ENCODE results near the gene SPATA33.

Gene SPATA33

GRCh38 chr16:89657442-89658220, at the start of gene SPATA33, which contains the start of gene CHMP1A:
Gene SPATA33 (plus strand): TSS chr16:89657836. CDS start chr16:89657912, 76 bp downstream.
Gene CHMP1A (minus strand): TSS chr16:89657708. CDS start chr16:89657588, 120 bp downstream.
- Histone ChIP-seq H3K27ac (ENCODE audit: low read depth in 2 of 2, low read length in 2 of 2) (peak within 1 kb of the TSS; percentile 84 to 86), H3K9ac (ENCODE audit: low read depth in 1 of 2, low read length in 2 of 2) (peak within 1 kb of the TSS; percentile 91 to 96), H3K9me3 (ENCODE audit: control insufficient read depth in 2 of 2, low read length in 2 of 2) (no peaks in the 10 kb centered on the region), H3K36me3 (ENCODE audit: control insufficient read depth in 2 of 2, insufficient read depth in 2 of 2, low read length in 2 of 2) (peaks cover 2 to 18% of the 10 kb centered on the region in 2 donors), H3K4me1 (ENCODE audit: control insufficient read depth in 2 of 2, insufficient read depth in 2 of 2, low read length in 2 of 2) (peaks cover 12 to 13% of the 10 kb centered on the region in 2 donors), H3K27me3 (ENCODE audit: control insufficient read depth in 2 of 2, insufficient read depth in 2 of 2, low read length in 2 of 2) (no peaks in the 10 kb centered on the region), H3K4me3 (ENCODE audit: low read length in 2 of 2) (peak within 1 kb of the TSS; percentile 95)

GRCh38 chr16:89607937-89608740, 49.5 kb upstream of the SPATA33 start:
- Histone ChIP-seq H3K27ac (ENCODE audit: low read depth in 2 of 2, low read length in 2 of 2) (no peak overlapping the region), H3K27me3 (ENCODE audit: control insufficient read depth in 2 of 2, insufficient read depth in 2 of 2, low read length in 2 of 2) (peaks cover 16 to 38% of the 10 kb centered on the region in 2 donors), H3K9me3 (ENCODE audit: control insufficient read depth in 2 of 2, low read length in 2 of 2) (no peaks in the 10 kb centered on the region), H3K36me3 (ENCODE audit: control insufficient read depth in 2 of 2, insufficient read depth in 2 of 2, low read length in 2 of 2) (no peaks in the 10 kb centered on the region), H3K9ac (ENCODE audit: low read depth in 1 of 2, low read length in 2 of 2) (no peak overlapping the region), H3K4me1 (ENCODE audit: control insufficient read depth in 2 of 2, insufficient read depth in 2 of 2, low read length in 2 of 2) (peaks cover 0 to 11% of the 10 kb centered on the region in 2 donors), H3K4me3 (ENCODE audit: low read length in 2 of 2) (no peak overlapping the region)

- Histone ChIP-seq H3K4me3 (ENCODE audit: low read length in 2 of 2) (no peak overlapping the region), H3K4me1 (ENCODE audit: control insufficient read depth in 2 of 2, insufficient read depth in 2 of 2, low read length in 2 of 2) (peaks cover 0 to 11% of the 10 kb centered on the region in 2 donors), H3K9ac (ENCODE audit: low read depth in 1 of 2, low read length in 2 of 2) (no peak overlapping the region), H3K36me3 (ENCODE audit: control insufficient read depth in 2 of 2, insufficient read depth in 2 of 2, low read length in 2 of 2) (no peaks in the 10 kb centered on the region), H3K27ac (ENCODE audit: low read depth in 2 of 2, low read length in 2 of 2) (no peak overlapping the region), H3K9me3 (ENCODE audit: control insufficient read depth in 2 of 2, low read length in 2 of 2) (no peaks in the 10 kb centered on the region), H3K27me3 (ENCODE audit: control insufficient read depth in 2 of 2, insufficient read depth in 2 of 2, low read length in 2 of 2) (peaks cover 22 to 43% of the 10 kb centered on the region in 2 donors)
These were observed 47.6 kb upstream of the SPATA33 start for GRCh38 chr16:89610108-89610453.

GRCh38 chr16:89612415-89613166, 45.0 kb upstream of the SPATA33 start:
- no peak overlapping the region for H3K4me3 ChIP-seq (ENCODE audit: low read length in 2 of 2)
- no peak overlapping the region for H3K27ac ChIP-seq (ENCODE audit: low read depth in 2 of 2, low read length in 2 of 2)
- H3K9me3 ChIP-seq (ENCODE audit: control insufficient read depth in 2 of 2, low read length in 2 of 2): no peaks in the 10 kb centered on the region
- H3K27me3 ChIP-seq (ENCODE audit: control insufficient read depth in 2 of 2, insufficient read depth in 2 of 2, low read length in 2 of 2): peaks cover 20 to 36% of the 10 kb centered on the region in 2 donors
- H3K9ac ChIP-seq (ENCODE audit: low read depth in 1 of 2, low read length in 2 of 2): no peak overlapping the region
- no peaks in the 10 kb centered on the region for H3K36me3 ChIP-seq (ENCODE audit: control insufficient read depth in 2 of 2, insufficient read depth in 2 of 2, low read length in 2 of 2)
- peaks cover 0 to 11% of the 10 kb centered on the region in 2 donors for H3K4me1 ChIP-seq (ENCODE audit: control insufficient read depth in 2 of 2, insufficient read depth in 2 of 2, low read length in 2 of 2)

GRCh38 chr16:89613231-89613953, 44.2 kb upstream of the SPATA33 start, which contains the start of gene DPEP1:
Gene DPEP1 (plus strand): TSS chr16:89613642. CDS start chr16:89630411, 16,769 bp downstream.
- H3K27ac ChIP-seq (ENCODE audit: low read depth in 2 of 2, low read length in 2 of 2): no peak within 1 kb of the TSS
- H3K4me1 ChIP-seq (ENCODE audit: control insufficient read depth in 2 of 2, insufficient read depth in 2 of 2, low read length in 2 of 2): peaks cover 0 to 4% of the 10 kb centered on the region in 2 donors
- H3K4me3 ChIP-seq (ENCODE audit: low read length in 2 of 2): no peak within 1 kb of the TSS
- no peaks in the 10 kb centered on the region for H3K36me3 ChIP-seq (ENCODE audit: control insufficient read depth in 2 of 2, insufficient read depth in 2 of 2, low read length in 2 of 2)
- no peak within 1 kb of the TSS for H3K9ac ChIP-seq (ENCODE audit: low read depth in 1 of 2, low read length in 2 of 2)
- H3K9me3 ChIP-seq (ENCODE audit: control insufficient read depth in 2 of 2, low read length in 2 of 2): no peaks in the 10 kb centered on the region
- peaks cover 20 to 31% of the 10 kb centered on the region in 2 donors for H3K27me3 ChIP-seq (ENCODE audit: control insufficient read depth in 2 of 2, insufficient read depth in 2 of 2, low read length in 2 of 2)

- peaks cover 20 to 27% of the 10 kb centered on the region in 2 donors for H3K27me3 ChIP-seq (ENCODE audit: control insufficient read depth in 2 of 2, insufficient read depth in 2 of 2, low read length in 2 of 2)
- no peak overlapping the region for H3K27ac ChIP-seq (ENCODE audit: low read depth in 2 of 2, low read length in 2 of 2)
- H3K36me3 ChIP-seq (ENCODE audit: control insufficient read depth in 2 of 2, insufficient read depth in 2 of 2, low read length in 2 of 2): no peaks in the 10 kb centered on the region
- H3K9ac ChIP-seq (ENCODE audit: low read depth in 1 of 2, low read length in 2 of 2): no peak overlapping the region
- no peaks in the 10 kb centered on the region for H3K9me3 ChIP-seq (ENCODE audit: control insufficient read depth in 2 of 2, low read length in 2 of 2)
- no peak overlapping the region for H3K4me3 ChIP-seq (ENCODE audit: low read length in 2 of 2)
- no peaks in the 10 kb centered on the region for H3K4me1 ChIP-seq (ENCODE audit: control insufficient read depth in 2 of 2, insufficient read depth in 2 of 2, low read length in 2 of 2)
These were observed 43.6 kb upstream of the SPATA33 start for GRCh38 chr16:89613954-89614459.

- H3K9me3 ChIP-seq (ENCODE audit: control insufficient read depth in 2 of 2, low read length in 2 of 2): no peaks in the 10 kb centered on the region
- H3K36me3 ChIP-seq (ENCODE audit: control insufficient read depth in 2 of 2, insufficient read depth in 2 of 2, low read length in 2 of 2): no peaks in the 10 kb centered on the region
- H3K4me3 ChIP-seq (ENCODE audit: low read length in 2 of 2): no peak overlapping the region
- peaks cover 23 to 28% of the 10 kb centered on the region in 2 donors for H3K27me3 ChIP-seq (ENCODE audit: control insufficient read depth in 2 of 2, insufficient read depth in 2 of 2, low read length in 2 of 2)
- no peak overlapping the region for H3K9ac ChIP-seq (ENCODE audit: low read depth in 1 of 2, low read length in 2 of 2)
- H3K27ac ChIP-seq (ENCODE audit: low read depth in 2 of 2, low read length in 2 of 2): no peak overlapping the region
- no peaks in the 10 kb centered on the region for H3K4me1 ChIP-seq (ENCODE audit: control insufficient read depth in 2 of 2, insufficient read depth in 2 of 2, low read length in 2 of 2)
These were observed 42.5 kb upstream of the SPATA33 start for GRCh38 chr16:89615176-89615575.

GRCh38 chr16:89615596-89616090, 42.0 kb upstream of the SPATA33 start:
- Histone ChIP-seq H3K4me3 (ENCODE audit: low read length in 2 of 2) (no peak overlapping the region), H3K4me1 (ENCODE audit: control insufficient read depth in 2 of 2, insufficient read depth in 2 of 2, low read length in 2 of 2) (no peaks in the 10 kb centered on the region), H3K9me3 (ENCODE audit: control insufficient read depth in 2 of 2, low read length in 2 of 2) (no peaks in the 10 kb centered on the region), H3K27me3 (ENCODE audit: control insufficient read depth in 2 of 2, insufficient read depth in 2 of 2, low read length in 2 of 2) (peaks cover 26 to 30% of the 10 kb centered on the region in 2 donors), H3K9ac (ENCODE audit: low read depth in 1 of 2, low read length in 2 of 2) (no peak overlapping the region), H3K36me3 (ENCODE audit: control insufficient read depth in 2 of 2, insufficient read depth in 2 of 2, low read length in 2 of 2) (no peaks in the 10 kb centered on the region), H3K27ac (ENCODE audit: low read depth in 2 of 2, low read length in 2 of 2) (no peak overlapping the region)

- H3K9me3 ChIP-seq (ENCODE audit: control insufficient read depth in 2 of 2, low read length in 2 of 2): no peaks in the 10 kb centered on the region
- H3K4me3 ChIP-seq (ENCODE audit: low read length in 2 of 2): no peak overlapping the region
- peaks cover 28 to 31% of the 10 kb centered on the region in 2 donors for H3K27me3 ChIP-seq (ENCODE audit: control insufficient read depth in 2 of 2, insufficient read depth in 2 of 2, low read length in 2 of 2)
- no peak overlapping the region for H3K27ac ChIP-seq (ENCODE audit: low read depth in 2 of 2, low read length in 2 of 2)
- H3K9ac ChIP-seq (ENCODE audit: low read depth in 1 of 2, low read length in 2 of 2): no peak overlapping the region
- no peaks in the 10 kb centered on the region for H3K4me1 ChIP-seq (ENCODE audit: control insufficient read depth in 2 of 2, insufficient read depth in 2 of 2, low read length in 2 of 2)
- no peaks in the 10 kb centered on the region for H3K36me3 ChIP-seq (ENCODE audit: control insufficient read depth in 2 of 2, insufficient read depth in 2 of 2, low read length in 2 of 2)
These were observed 41.0 kb upstream of the SPATA33 start for GRCh38 chr16:89616623-89617022.
